Neural crest cell (in vitro differentiated cells): ENCODE measurements around the gene HAUS5. TPM values are rescaled to one million over a fixed set of nuclear protein-coding genes. Genes with fewer than 3 reads are reported as not detected.
"Not testable (repeated sequence)": the region's sequence is repeated elsewhere in the genome, so short reads cannot be mapped to it uniquely, and the experiment has no call there.

Experiments used
- DNase-seq: peaks from one replicate; pipeline ENCODE4 v3.0.0; 2021; ENCODE audit warnings: low read depth, mixed read lengths, low spot score
- H3K27ac Mint-ChIP-seq: one replicate; pipeline ENCODE4 v1.8.0; 2021; ENCODE audit warnings: mild to moderate bottlenecking, mixed read lengths; ENCODE audit not compliant: unreplicated experiment
- H3K27me3 Mint-ChIP-seq: 2 replicates; pipeline ENCODE4 v1.8.0; 2021; ENCODE audit warnings: low read depth, mild to moderate bottlenecking, mixed read lengths
- H3K36me3 Mint-ChIP-seq: 2 replicates; pipeline ENCODE4 v1.8.0; 2021; ENCODE audit warnings: low read depth, mild to moderate bottlenecking, mixed read lengths
- H3K4me1 Mint-ChIP-seq: 2 replicates; pipeline ENCODE4 v1.8.0; 2021; ENCODE audit warnings: mixed read lengths
- H3K4me3 Mint-ChIP-seq: one replicate; pipeline ENCODE4 v1.8.0; 2021; ENCODE audit warnings: mild to moderate bottlenecking, mixed read lengths
- H3K9me3 Mint-ChIP-seq: 2 replicates; pipeline ENCODE4 v1.8.0; 2021; ENCODE audit warnings: mixed read lengths
- total RNA-seq: library from RNA; stranded (reverse); gene quantifications from 2 replicates; pipeline ENCODE4 v1.2.1, GENCODE V29; 2021
- TF ChIP-seq, protein P1 (sequence below): fragments of 200-600 bp; sonication (generic); conservative IDR thresholded peaks from 2 replicates; pipeline ENCODE4 v1.5.0; 2021; ENCODE audit warnings: antibody characterized with exemption, mild to moderate bottlenecking

Gene HAUS5
- total RNA-seq, 1 donor from 2014 or later = 55.9 TPM

DNA sequence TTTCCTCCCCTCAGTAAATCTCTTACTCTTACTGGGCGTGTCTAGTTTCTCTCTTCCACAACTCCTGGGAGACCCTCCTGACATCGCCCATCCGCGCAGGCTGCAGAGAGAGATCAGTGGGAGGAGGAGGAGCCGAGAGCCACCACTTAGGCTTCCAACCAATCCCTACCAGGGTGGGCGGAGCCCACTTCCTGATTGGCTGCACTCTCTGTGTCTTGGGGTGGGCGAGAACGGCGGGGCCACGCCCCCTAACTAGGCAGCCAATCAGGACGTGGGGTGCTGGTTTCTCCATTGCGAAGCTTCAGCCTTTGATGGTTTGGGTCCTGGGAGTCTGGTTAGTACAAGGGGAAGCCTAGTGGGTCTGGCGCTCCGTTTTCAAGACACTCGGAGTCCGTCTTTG is 26.7 kb upstream of the HAUS5 start, which contains the start of gene PMIS2:
PMIS2 (plus strand) TSS at position 326 of the 400 bp plus-strand sequence. CDS start 87 bp downstream, outside the sequence.
- H3K36me3 Mint-ChIP-seq = no peaks in the 10 kb centered on the region
- H3K4me1 Mint-ChIP-seq = no peaks in the 10 kb centered on the region
- peaks cover 64% of the 10 kb centered on the region for H3K27me3 Mint-ChIP-seq
- H3K4me3 Mint-ChIP-seq = no peak within 1 kb of the TSS
- no peak for DNase-seq
- no peaks in the 10 kb centered on the region for H3K9me3 Mint-ChIP-seq
- TF ChIP-seq, protein P1, sequence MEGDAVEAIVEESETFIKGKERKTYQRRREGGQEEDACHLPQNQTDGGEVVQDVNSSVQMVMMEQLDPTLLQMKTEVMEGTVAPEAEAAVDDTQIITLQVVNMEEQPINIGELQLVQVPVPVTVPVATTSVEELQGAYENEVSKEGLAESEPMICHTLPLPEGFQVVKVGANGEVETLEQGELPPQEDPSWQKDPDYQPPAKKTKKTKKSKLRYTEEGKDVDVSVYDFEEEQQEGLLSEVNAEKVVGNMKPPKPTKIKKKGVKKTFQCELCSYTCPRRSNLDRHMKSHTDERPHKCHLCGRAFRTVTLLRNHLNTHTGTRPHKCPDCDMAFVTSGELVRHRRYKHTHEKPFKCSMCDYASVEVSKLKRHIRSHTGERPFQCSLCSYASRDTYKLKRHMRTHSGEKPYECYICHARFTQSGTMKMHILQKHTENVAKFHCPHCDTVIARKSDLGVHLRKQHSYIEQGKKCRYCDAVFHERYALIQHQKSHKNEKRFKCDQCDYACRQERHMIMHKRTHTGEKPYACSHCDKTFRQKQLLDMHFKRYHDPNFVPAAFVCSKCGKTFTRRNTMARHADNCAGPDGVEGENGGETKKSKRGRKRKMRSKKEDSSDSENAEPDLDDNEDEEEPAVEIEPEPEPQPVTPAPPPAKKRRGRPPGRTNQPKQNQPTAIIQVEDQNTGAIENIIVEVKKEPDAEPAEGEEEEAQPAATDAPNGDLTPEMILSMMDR = no peak
- no peak within 1 kb of the TSS for H3K27ac Mint-ChIP-seq

DNA sequence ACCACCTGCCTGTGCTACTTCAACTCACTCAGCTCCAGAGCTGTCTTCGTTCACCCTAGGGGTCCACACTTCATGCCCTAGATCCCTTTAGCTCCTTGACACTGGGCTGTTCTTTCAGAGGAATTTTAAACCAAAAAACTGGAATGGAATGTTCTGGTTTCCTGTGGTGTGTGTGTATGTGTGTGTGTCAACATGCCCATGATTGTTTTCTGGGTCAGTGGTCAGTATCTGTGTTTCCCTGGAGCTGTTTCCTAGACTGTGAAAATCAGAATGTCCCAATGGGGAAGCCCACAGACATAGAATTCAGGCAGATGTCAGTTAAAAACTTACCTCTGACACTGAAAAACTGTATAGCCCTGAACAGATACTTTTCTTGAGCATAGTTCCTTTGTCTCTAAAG is 25.2 kb upstream of the HAUS5 start:
- no peak for DNase-seq
- H3K27me3 Mint-ChIP-seq = peaks cover 64% of the 10 kb centered on the region
- H3K4me1 Mint-ChIP-seq = no peaks in the 10 kb centered on the region
- H3K9me3 Mint-ChIP-seq = no peaks in the 10 kb centered on the region
- H3K4me3 Mint-ChIP-seq = no peak overlapping the region
- TF ChIP-seq, protein P1 = no peak
- H3K27ac Mint-ChIP-seq = no peak overlapping the region
- H3K36me3 Mint-ChIP-seq = no peaks in the 10 kb centered on the region

DNA sequence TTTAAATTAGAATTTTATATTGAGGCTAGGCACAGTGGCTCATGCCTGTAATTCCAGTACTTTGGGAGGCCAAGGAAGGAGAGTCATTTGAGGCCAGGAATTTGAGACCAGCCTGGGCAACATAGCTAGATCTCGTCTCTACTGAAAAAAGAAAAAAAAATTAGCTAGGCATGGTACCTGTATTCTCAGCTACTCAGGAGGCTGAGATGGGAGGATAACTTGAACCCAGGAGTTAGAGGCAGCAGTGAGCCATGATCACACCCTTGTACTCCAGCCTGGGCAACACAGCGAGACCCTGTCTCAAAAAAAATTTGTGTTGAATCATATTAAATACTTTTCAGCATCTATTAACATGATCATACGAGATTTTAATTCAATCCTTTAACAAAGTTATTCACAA is 21.7 kb upstream of the HAUS5 start:
- no peaks in the 10 kb centered on the region for H3K4me1 Mint-ChIP-seq
- H3K4me3 Mint-ChIP-seq = no peak overlapping the region
- TF ChIP-seq, protein P1 = no peak
- peaks cover 41% of the 10 kb centered on the region for H3K27me3 Mint-ChIP-seq
- H3K27ac Mint-ChIP-seq = no peak overlapping the region
- no peak for DNase-seq
- H3K9me3 Mint-ChIP-seq = no peaks in the 10 kb centered on the region
- H3K36me3 Mint-ChIP-seq = no peaks in the 10 kb centered on the region

DNA sequence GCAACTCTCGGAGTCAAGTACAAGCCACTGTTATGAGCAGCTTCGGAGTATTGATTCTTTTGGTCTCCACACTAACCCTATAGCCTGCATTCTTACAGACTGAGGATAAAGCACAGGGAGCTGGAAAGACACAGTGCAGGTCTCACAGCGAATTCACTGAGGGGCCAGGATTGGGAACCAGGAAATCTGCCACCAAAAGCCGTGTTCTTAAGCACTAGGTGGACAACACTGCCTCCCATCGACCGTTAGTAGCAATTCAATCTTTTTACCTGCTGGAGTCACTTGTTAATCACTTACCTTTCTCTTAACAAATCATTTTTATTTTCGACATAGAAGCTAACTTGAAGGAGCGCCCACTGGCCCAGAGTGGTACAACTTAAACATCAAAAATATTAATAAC is 20.3 kb upstream of the HAUS5 start:
- Mint-ChIP-seq H3K9me3 (no peaks in the 10 kb centered on the region), H3K27me3 (peaks cover 40% of the 10 kb centered on the region), H3K36me3 (no peaks in the 10 kb centered on the region), H3K27ac (no peak overlapping the region), H3K4me3 (no peak overlapping the region), H3K4me1 (no peaks in the 10 kb centered on the region)
- DNase-seq = no peak
- TF ChIP-seq, protein P1 = peak; percentile 67

- H3K4me1 Mint-ChIP-seq, H3K9me3 Mint-ChIP-seq, H3K4me3 Mint-ChIP-seq, H3K27ac Mint-ChIP-seq, DNase-seq, H3K36me3 Mint-ChIP-seq: not testable (repeated sequence)
- peaks cover 40% of the 10 kb centered on the region for H3K27me3 Mint-ChIP-seq
Measured at GRCh38 chr19:35595026-35595425, 17.5 kb upstream of the HAUS5 start.

- TF ChIP-seq, protein P1 = no peak
- Mint-ChIP-seq H3K27me3 (peaks cover 42% of the 10 kb centered on the region), H3K27ac (no peak overlapping the region), H3K4me1 (no peaks in the 10 kb centered on the region), H3K4me3 (no peak overlapping the region), H3K9me3 (no peaks in the 10 kb centered on the region), H3K36me3 (no peaks in the 10 kb centered on the region)
- no peak for DNase-seq
Measured at GRCh38 chr19:35595928-35596327, 16.6 kb upstream of the HAUS5 start.
